Choroid plexus epithelial cell (primary cell): Measurements from ENCODE around the gene KCNMA1.

Experiments
- DNase-seq: peaks from one replicate; pipeline ENCODE4 v3.0.0-alpha.2; 2010; ENCODE audit warnings: low read depth
- H3K4me3 ChIP-seq: 2 replicates; pipeline ENCODE4 v1.5.1; 2011; ENCODE audit warnings: low read depth, mild to moderate bottlenecking, control low read depth, low read length, moderate library complexity
- TF ChIP-seq, protein P1 (sequence below): conservative IDR thresholded peaks from 2 replicates; pipeline ENCODE4 v1.5.1; 2011; ENCODE audit warnings: low read depth, mild to moderate bottlenecking, control low read depth, inconsistent platforms, low read length, moderate library complexity

The KCNMA1 gene

DNA sequence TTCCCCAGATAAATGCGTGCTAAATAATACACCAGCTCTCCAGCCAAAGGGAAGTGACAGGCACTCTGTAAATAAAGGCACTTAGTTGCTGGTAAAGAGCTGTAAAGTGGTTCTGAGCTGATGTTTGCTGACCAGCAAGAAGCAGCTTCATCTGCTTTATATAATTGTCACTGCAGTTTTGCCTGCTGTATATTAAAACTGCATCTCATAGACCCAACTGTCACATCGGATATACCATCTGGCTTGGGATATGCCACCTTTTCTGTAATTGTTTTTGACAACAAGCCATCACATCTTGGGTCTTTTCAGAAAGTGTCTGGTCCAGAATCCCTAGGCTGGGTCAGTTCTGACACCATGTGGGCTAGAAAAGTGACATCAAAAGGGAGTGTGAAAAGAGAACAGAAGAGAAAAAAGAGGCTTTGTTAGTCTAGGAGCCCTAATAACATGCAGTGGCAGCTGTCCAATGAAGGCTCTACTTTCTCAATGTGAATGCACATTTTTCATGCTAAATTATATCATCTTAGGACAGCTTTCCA is 697.6 kb downstream of the KCNMA1 start:
- TF ChIP-seq, protein P1, sequence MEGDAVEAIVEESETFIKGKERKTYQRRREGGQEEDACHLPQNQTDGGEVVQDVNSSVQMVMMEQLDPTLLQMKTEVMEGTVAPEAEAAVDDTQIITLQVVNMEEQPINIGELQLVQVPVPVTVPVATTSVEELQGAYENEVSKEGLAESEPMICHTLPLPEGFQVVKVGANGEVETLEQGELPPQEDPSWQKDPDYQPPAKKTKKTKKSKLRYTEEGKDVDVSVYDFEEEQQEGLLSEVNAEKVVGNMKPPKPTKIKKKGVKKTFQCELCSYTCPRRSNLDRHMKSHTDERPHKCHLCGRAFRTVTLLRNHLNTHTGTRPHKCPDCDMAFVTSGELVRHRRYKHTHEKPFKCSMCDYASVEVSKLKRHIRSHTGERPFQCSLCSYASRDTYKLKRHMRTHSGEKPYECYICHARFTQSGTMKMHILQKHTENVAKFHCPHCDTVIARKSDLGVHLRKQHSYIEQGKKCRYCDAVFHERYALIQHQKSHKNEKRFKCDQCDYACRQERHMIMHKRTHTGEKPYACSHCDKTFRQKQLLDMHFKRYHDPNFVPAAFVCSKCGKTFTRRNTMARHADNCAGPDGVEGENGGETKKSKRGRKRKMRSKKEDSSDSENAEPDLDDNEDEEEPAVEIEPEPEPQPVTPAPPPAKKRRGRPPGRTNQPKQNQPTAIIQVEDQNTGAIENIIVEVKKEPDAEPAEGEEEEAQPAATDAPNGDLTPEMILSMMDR = no peak
- H3K4me3 ChIP-seq = no peak overlapping the region
- no peak for DNase-seq

DNA sequence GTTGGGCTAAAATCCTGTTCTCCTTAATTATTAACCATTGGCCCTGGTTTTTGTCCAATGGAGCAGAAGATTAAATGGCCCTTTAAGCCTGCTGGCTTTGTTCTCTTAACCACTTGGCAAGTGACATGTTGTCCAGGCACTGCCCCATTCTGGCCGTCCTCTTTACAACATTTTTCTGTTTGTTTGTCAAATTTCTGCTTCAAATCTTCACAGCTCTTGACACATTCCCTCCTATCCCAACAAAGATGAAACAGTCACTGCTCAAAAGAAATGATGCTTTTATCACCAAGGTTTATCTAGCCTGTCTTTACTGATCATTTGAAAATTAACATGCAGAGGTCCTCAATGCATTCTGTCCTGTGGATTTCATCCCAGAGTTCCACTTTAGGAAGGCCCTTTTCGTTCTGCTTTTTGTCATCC is 700.4 kb downstream of the KCNMA1 start:
- no peak for DNase-seq

DNA sequence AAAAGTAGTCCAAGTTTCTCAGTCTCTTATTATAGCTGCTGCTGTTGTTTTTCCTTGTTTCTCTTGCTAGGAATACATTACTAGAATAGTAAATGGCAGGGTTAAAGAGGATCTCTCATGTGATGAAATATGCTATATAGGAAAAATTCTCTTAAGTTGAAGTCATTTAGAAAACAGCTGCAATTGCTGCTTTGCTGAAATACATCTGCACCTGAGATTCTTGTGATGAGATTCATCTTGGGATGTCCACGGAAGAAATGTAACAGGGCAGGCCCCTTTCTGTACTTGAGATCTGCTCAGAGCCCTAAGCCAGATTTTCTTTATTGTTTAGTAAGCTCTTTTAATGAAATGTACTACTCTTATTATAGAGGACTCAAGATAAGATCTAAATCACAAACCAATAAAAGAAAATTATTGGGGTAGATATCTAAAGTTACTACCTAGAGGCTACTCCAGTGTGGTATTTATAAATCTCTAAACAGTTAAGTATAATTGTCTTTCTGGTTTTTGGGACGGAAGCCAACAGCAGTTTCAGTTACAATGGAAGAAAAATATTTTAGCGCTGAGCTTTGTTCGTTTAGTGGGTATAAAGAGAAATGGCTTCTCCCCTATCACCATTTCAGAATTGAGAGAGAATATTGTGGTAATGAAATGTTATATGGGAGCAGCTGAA is 701.5 kb downstream of the KCNMA1 start:
- DNase-seq = no peak
- H3K4me3 ChIP-seq = no peak overlapping the region
- TF ChIP-seq, protein P1 = no peak

More for the DNA sequence above, 700.4 kb downstream of the KCNMA1 start:
- TF ChIP-seq, protein P1 = no peak
- no peak overlapping the region for H3K4me3 ChIP-seq

DNA sequence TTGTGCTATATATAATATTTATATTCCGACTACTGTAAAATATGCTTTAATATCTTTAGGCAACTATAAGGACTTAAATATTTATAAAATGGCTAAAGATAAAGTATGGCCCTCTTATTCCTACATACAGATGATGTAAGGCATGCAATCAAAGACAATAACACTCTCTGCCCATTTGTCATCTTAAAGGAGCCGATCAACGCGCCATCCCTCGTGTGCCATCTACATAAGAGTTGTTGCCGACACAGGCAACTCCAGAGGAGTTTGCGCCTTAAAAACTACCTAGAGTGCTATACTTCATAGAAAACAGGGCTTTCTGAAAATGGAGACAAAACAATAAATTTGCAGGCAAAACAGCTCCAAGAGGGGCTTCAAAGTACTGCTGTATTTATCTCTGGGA is 709.0 kb downstream of the KCNMA1 start:
- TF ChIP-seq, protein P1 = no peak
- H3K4me3 ChIP-seq = no peak overlapping the region
- DNase-seq = no peak

DNA sequence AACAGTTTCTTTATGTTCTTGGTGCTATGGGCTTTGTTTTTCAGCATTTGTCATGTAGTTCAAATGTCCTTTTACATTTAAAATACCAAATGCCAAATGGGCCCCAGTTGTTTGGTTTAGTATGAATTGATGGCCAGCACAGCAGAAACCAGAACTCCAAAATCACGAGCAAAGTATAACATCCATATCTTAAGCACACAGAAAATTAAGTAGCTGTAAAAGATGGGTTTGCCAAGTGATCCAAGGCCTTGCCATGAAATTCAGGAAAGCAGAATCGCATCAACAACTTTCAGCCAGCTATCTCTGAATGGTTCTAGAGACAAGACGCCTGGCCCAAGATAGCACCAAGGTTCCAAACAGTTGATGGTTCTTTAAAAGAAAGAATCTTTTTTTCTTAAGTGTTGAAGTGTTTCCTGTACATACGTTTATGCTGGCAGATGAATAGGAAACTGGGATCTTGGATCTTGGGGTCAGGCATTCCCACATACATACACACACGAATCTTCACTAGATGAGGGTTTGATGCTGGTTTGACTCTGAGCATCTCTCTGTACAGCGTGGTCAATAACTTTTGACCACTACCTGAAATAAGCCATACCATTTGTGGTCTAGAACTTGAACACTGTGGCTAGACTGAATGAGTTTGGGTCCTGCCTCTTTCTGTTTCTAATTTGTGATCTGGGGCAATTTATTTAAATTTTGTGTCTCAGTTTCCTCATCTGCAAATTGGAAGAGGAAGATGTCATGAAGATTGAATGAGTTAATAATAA is 711.8 kb downstream of the KCNMA1 start:
- H3K4me3 ChIP-seq = no peak overlapping the region
- TF ChIP-seq, protein P1 = no peak
- no peak for DNase-seq

DNA sequence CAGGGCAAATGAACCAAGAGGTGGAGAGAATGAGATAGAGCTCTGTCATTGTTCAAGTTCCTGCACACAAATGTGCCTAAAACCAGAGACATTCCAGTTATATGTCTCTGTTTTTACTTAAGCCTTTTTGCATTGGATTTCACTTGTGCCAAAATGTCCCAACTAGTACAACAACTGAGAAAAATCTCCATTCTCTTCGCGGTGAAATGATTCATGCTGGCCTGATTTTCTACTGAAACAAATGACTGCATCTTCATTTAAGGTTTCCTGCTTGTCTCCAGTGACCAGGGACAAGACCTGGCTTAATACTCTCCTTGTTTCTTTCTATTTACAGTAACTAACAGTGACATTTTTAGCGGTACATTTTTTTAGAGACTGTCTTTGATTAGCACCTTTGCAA is 714.9 kb downstream of the KCNMA1 start:
- no peak overlapping the region for H3K4me3 ChIP-seq
- no peak for DNase-seq
- TF ChIP-seq, protein P1 = no peak
